BLaER1 (cell line): ENCODE data around the gene STXBP6.

Experiments
- H3K27ac ChIP-seq: shearing (Covaris generic); formaldehyde crosslinking; 2 replicates; pipeline ENCODE4 v1.8.1; 2022
- H3K27me3 ChIP-seq: shearing (Covaris generic); formaldehyde crosslinking; 2 replicates; pipeline ENCODE4 v1.8.1; 2022
- H3K36me3 ChIP-seq: shearing (Covaris generic); formaldehyde crosslinking; 2 replicates; pipeline ENCODE4 v1.8.1; 2022
- H3K4me1 ChIP-seq: shearing (Covaris generic); formaldehyde crosslinking; 2 replicates; pipeline ENCODE4 v1.8.1; 2022
- H3K4me2 ChIP-seq: shearing (Covaris generic); formaldehyde crosslinking; 2 replicates; pipeline ENCODE4 v1.8.1; 2022
- H3K4me3 ChIP-seq: shearing (Covaris generic); formaldehyde crosslinking; 2 replicates; pipeline ENCODE4 v1.8.1; 2022
- H3K9ac ChIP-seq: shearing (Covaris generic); formaldehyde crosslinking; 2 replicates; pipeline ENCODE4 v1.8.1; 2022
- H3K9me3 ChIP-seq: shearing (Covaris generic); formaldehyde crosslinking; 2 replicates; pipeline ENCODE4 v1.8.1; 2022
- H4K20me1 ChIP-seq: shearing (Covaris generic); formaldehyde crosslinking; 2 replicates; pipeline ENCODE4 v1.8.1; 2022
- Cebpa-rat ChIP-seq: shearing (Covaris generic); IDR thresholded peaks from 2 replicates; pipeline ENCODE4 v1.8.1; 2022

STXBP6 gene

GRCh38 chr14:24870949-24871701 lies 178.8 kb downstream of the STXBP6 start:
- Histone ChIP-seq H3K27ac (no peak overlapping the region), H3K4me2 (no peak overlapping the region), H4K20me1 (no peaks in the 10 kb centered on the region), H3K4me1 (no peaks in the 10 kb centered on the region), H3K9ac (no peak overlapping the region), H3K4me3 (no peak overlapping the region), H3K9me3 (no peaks in the 10 kb centered on the region; the same call in 1 of the 2 replicates), H3K27me3 (no peaks in the 10 kb centered on the region), H3K36me3 (no peaks in the 10 kb centered on the region)
- TF ChIP-seq Cebpa-rat = no peak

DNA sequence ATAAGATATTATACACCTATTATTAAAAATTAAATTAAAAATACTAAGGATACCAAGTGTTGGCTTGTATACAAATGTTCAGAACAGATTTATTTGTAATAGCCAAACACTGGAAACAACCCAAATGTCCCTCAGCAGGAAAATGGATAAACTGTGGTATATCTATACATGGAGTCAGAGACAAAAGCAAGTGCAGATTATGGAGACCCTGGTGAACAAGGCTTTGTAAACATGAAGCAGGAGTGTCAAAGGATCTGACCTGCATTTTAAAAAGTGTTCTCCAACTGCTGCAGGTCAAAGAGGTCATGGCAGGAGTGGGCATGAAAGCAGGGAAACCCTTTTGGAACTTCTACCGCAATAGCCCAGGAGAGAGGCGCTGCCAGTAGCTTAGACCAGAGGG lies 181.6 kb downstream of the STXBP6 start:
- Histone ChIP-seq H3K4me2 (no peak overlapping the region), H3K36me3 (no peaks in the 10 kb centered on the region), H3K27me3 (no peaks in the 10 kb centered on the region), H3K27ac (no peak overlapping the region), H3K9ac (no peak overlapping the region), H3K4me3 (no peak overlapping the region), H3K4me1 (peaks cover 4% of the 10 kb centered on the region; the same call in 1 of the 2 replicates), H4K20me1 (no peaks in the 10 kb centered on the region), H3K9me3 (no peaks in the 10 kb centered on the region; the same call in 1 of the 2 replicates)
- no peak for TF ChIP-seq Cebpa-rat

- H3K27ac ChIP-seq = no peak overlapping the region
- no peaks in the 10 kb centered on the region for H3K27me3 ChIP-seq
- no peaks in the 10 kb centered on the region for H4K20me1 ChIP-seq
- no peaks in the 10 kb centered on the region; the same call in 1 of the 2 replicates for H3K9me3 ChIP-seq
- TF ChIP-seq Cebpa-rat = no peak
- no peak overlapping the region for H3K4me3 ChIP-seq
- H3K4me2 ChIP-seq = no peak overlapping the region
- no peak overlapping the region for H3K9ac ChIP-seq
- peaks cover 5% of the 10 kb centered on the region; the same call in 1 of the 2 replicates for H3K4me1 ChIP-seq
- no peaks in the 10 kb centered on the region for H3K36me3 ChIP-seq
Observed at GRCh38 chr14:24866067-24866639, 183.8 kb downstream of the STXBP6 start.

GRCh38 chr14:24863968-24864684 lies 185.8 kb downstream of the STXBP6 start:
- Histone ChIP-seq H3K4me2 (no peak overlapping the region), H3K9me3 (no peaks in the 10 kb centered on the region; the same call in 1 of the 2 replicates), H4K20me1 (no peaks in the 10 kb centered on the region), H3K4me1 (peaks cover 5% of the 10 kb centered on the region; the same call in 1 of the 2 replicates), H3K27me3 (no peaks in the 10 kb centered on the region), H3K36me3 (no peaks in the 10 kb centered on the region), H3K9ac (no peak overlapping the region), H3K27ac (no peak overlapping the region), H3K4me3 (no peak overlapping the region)
- no peak for TF ChIP-seq Cebpa-rat

DNA sequence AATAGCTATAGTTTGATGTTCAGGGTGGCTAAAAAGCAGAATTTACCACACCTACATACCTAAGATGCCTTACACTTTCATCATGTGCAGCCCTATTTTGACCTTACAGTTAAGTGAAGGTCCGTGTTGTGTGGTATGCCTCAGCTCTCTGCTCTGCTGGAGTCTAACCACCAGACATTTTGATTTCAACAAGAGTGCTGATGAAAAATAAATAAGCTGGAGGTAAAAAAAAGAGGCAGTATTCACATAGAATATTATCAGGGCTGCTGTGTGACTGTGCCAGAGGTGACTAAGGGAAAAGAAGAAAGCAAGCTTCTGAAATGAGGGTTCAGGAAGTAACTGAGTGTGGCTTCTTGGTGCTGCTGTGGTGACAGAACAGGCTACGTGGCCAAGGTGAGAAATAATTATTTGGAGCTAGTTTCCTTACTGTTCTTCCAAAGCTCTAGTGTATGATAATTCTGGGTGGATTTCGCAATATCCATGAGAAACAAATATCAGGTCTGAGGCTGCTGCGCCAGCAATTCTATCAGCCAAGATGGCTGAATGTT lies 188.8 kb downstream of the STXBP6 start:
- H3K9me3 ChIP-seq = no peaks in the 10 kb centered on the region
- no peak overlapping the region for H3K4me3 ChIP-seq
- no peak overlapping the region for H3K9ac ChIP-seq

DNA sequence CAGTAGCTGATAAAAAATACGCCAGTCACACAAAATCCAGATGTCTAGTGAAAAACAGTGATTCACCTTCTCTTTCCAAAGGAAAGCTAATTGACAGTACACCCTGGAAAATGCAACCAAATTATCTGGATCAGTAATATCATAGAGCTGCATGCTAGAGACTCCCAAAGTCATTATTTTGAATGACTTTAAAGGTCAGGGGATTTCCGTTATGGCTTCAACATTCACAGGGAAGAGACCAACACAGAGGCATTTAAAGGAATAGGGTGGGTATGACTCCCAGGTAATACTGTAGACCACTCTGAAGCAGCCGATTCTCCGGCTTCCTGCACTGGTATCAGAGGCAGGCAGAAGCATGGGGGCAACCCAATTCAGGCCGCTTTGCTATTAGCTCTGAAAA lies 190.4 kb downstream of the STXBP6 start:
- no peaks in the 10 kb centered on the region for H3K27me3 ChIP-seq
- H3K4me2 ChIP-seq = no peak overlapping the region
- H3K36me3 ChIP-seq = no peaks in the 10 kb centered on the region
- no peak overlapping the region for H3K4me3 ChIP-seq
- no peak overlapping the region for H3K9ac ChIP-seq
- no peaks in the 10 kb centered on the region for H4K20me1 ChIP-seq
- peaks cover 5% of the 10 kb centered on the region; the same call in 1 of the 2 replicates for H3K4me1 ChIP-seq
- TF ChIP-seq Cebpa-rat = no peak
- no peaks in the 10 kb centered on the region for H3K9me3 ChIP-seq
- H3K27ac ChIP-seq = no peak overlapping the region

More for the DNA sequence above, 188.8 kb downstream of the STXBP6 start:
- Histone ChIP-seq H3K4me2 (no peak overlapping the region), H3K27me3 (no peaks in the 10 kb centered on the region), H3K36me3 (no peaks in the 10 kb centered on the region), H4K20me1 (no peaks in the 10 kb centered on the region), H3K27ac (no peak overlapping the region), H3K4me1 (peaks cover 5% of the 10 kb centered on the region; the same call in 1 of the 2 replicates)
- TF ChIP-seq Cebpa-rat = peak; percentile 77

DNA sequence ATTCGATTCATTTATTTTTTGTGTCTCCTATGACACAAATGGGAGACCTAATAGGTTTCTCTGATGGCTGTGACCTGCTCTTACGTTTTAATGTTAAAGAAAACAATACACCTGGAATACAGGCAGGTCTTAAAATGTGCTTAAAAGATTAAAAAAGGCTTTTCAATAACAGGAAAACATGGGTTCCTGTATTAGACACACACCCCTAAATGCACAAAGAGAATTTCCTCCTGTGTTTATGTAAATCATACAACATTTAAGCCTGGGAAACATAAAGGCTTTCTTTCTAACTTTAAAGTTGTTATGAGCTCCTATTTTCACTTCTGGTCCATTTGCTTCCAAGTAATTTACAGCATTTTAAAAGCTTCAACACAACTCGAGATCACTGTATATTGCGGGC lies 191.3 kb downstream of the STXBP6 start:
- H3K27me3 ChIP-seq = no peaks in the 10 kb centered on the region
- no peak overlapping the region for H3K9ac ChIP-seq
- H3K27ac ChIP-seq = no peak overlapping the region
- H3K4me2 ChIP-seq = no peak overlapping the region
- no peak for TF ChIP-seq Cebpa-rat
- H3K4me3 ChIP-seq = no peak overlapping the region
- H4K20me1 ChIP-seq = no peaks in the 10 kb centered on the region
- H3K9me3 ChIP-seq = no peaks in the 10 kb centered on the region
- no peaks in the 10 kb centered on the region for H3K36me3 ChIP-seq
- H3K4me1 ChIP-seq = peaks cover 4% of the 10 kb centered on the region; the same call in 1 of the 2 replicates

- Histone ChIP-seq H3K9me3 (no peaks in the 10 kb centered on the region), H3K36me3 (no peaks in the 10 kb centered on the region), H3K27me3 (no peaks in the 10 kb centered on the region), H3K27ac (no peak overlapping the region), H4K20me1 (no peaks in the 10 kb centered on the region), H3K9ac (no peak overlapping the region), H3K4me2 (no peak overlapping the region), H3K4me1 (no peaks in the 10 kb centered on the region; the same call in 1 of the 2 replicates), H3K4me3 (no peak overlapping the region)
- no peak for TF ChIP-seq Cebpa-rat
Observed at GRCh38 chr14:24858052-24858451, 191.9 kb downstream of the STXBP6 start.

DNA sequence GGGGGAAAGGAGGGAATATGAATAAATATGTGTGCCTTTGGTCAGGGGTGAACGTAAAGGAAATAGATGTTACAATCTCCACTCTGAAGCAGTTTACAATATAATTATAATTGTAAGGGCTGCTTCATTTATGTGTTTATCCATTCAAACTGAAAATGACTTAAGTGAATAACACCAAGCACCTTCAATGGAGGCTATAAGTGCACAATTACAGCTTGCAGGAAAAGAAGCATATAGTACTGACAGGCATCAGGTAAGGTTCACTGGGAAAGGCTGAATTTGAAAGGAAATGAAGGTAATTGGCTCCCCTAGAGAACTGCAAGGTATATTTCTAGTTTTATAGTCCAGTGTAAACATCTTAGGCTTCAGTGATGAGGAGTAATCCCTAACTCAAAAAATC lies 192.7 kb downstream of the STXBP6 start:
- no peak overlapping the region for H3K9ac ChIP-seq
- no peaks in the 10 kb centered on the region for H4K20me1 ChIP-seq
- H3K36me3 ChIP-seq = no peaks in the 10 kb centered on the region
- no peak for TF ChIP-seq Cebpa-rat
- H3K27me3 ChIP-seq = no peaks in the 10 kb centered on the region
- H3K4me3 ChIP-seq = no peak overlapping the region
- no peak overlapping the region for H3K27ac ChIP-seq
- no peak overlapping the region for H3K4me2 ChIP-seq
- no peaks in the 10 kb centered on the region for H3K4me1 ChIP-seq
- H3K9me3 ChIP-seq = no peaks in the 10 kb centered on the region
